CD4-positive, alpha-beta memory T cell (primary cell): ENCODE data around the gene QPCT. TPM values are rescaled to one million over a fixed set of nuclear protein-coding genes. Genes with fewer than 3 reads are reported as not detected.
A peak's percentile ranks its signal among the peaks of the same experiment; 100 is the strongest.

Source experiments
- CTCF ChIA-PET: fragments of 350-600 bp; sonication (Branson Sonifier 250); formaldehyde crosslinking; loops from one replicate; lab custom pipeline; 2021; ENCODE audit warnings: inconsistent platforms; ENCODE audit not compliant: partially characterized antibody; lab: Charles Lee
- POLR2A ChIA-PET: fragments of 350-600 bp; sonication (Branson Sonifier 250); formaldehyde crosslinking; loops from one replicate; lab custom pipeline; 2021; ENCODE audit not compliant: partially characterized antibody; lab: Charles Lee
- DNase-seq, 5 donors: peaks; one replicate each; pipeline versions ENCODE4 v3.0.0 to v3.0.0-alpha.2; 2020 to 2022; ENCODE audit warnings: mixed read lengths in 1 of 5
- H3K27ac ChIP-seq: one replicate; pipeline ENCODE4 v1.7.0; 2013; ENCODE audit warnings: low read depth, low read length
- H3K27me3 ChIP-seq: 2 replicates; pipeline ENCODE4 v1.7.0; 2013; ENCODE audit warnings: mild to moderate bottlenecking, low read length, moderate library complexity; ENCODE audit not compliant: insufficient read depth
- H3K36me3 ChIP-seq: 2 replicates; pipeline ENCODE4 v1.7.0; 2013; ENCODE audit warnings: mild to moderate bottlenecking, low read length, moderate library complexity; ENCODE audit not compliant: insufficient read depth
- H3K4me1 ChIP-seq: 2 replicates; pipeline ENCODE4 v1.7.0; 2013; ENCODE audit warnings: mild to moderate bottlenecking, low read length, moderate library complexity; ENCODE audit not compliant: insufficient read depth
- H3K4me3 ChIP-seq, 2 donors: one replicate each; pipeline ENCODE4 v1.7.0; 2013; ENCODE audit warnings: low read length in 2 of 2, mild to moderate bottlenecking in 1 of 2
- H3K9me3 ChIP-seq, 2 donors: one replicate each; pipeline ENCODE4 v1.7.0; 2013; ENCODE audit warnings: low read length in 2 of 2, control low read depth in 1 of 2; ENCODE audit not compliant: control insufficient read depth in 1 of 2
- H3K27ac Mint-ChIP-seq, 7 donors: one replicate each; pipeline ENCODE4 v1.8.0; 2020 to 2021; ENCODE audit warnings: mixed read lengths in 7 of 7, mild to moderate bottlenecking in 6 of 7, inconsistent platforms in 3 of 7, moderate library complexity in 3 of 7
- H3K27me3 Mint-ChIP-seq, 2 donors: one replicate each; pipeline ENCODE4 v1.8.0; 2020 to 2021; ENCODE audit warnings: mixed read lengths in 2 of 2
- H3K36me3 Mint-ChIP-seq, 2 donors: one replicate each; pipeline ENCODE4 v1.8.0; 2020 to 2021; ENCODE audit warnings: mixed read lengths in 2 of 2, inconsistent platforms in 1 of 2, mild to moderate bottlenecking in 1 of 2
- H3K4me1 Mint-ChIP-seq, 4 donors: one replicate each; pipeline ENCODE4 v1.8.0; 2020 to 2021; ENCODE audit warnings: mixed read lengths in 4 of 4, mild to moderate bottlenecking in 1 of 4
- H3K4me3 Mint-ChIP-seq, 8 donors: one replicate each; pipeline ENCODE4 v1.8.0; 2020 to 2021; ENCODE audit warnings: mixed read lengths in 8 of 8, mild to moderate bottlenecking in 7 of 8, moderate library complexity in 6 of 8, inconsistent platforms in 3 of 8
- H3K9me3 Mint-ChIP-seq, 8 donors: one replicate each; pipeline ENCODE4 v1.8.0; 2020 to 2021; ENCODE audit warnings: mixed read lengths in 8 of 8, mild to moderate bottlenecking in 5 of 8, inconsistent platforms in 3 of 8, moderate library complexity in 1 of 8
- intact Hi-C: fragments of 100-400 bp; cut with micrococcal nuclease; formaldehyde crosslinking; loops from one replicate; pipeline ENCODE4 v1.15.1; 2023
- polyA plus RNA-seq, 2 donors: library from polyadenylated mRNA; unstranded; fragments of 300-500 nt; fragmentation: Illumina TruSeq; gene quantifications; one replicate each; pipeline ENCODE4 v1.2.3, GENCODE V29; 2021
- total RNA-seq, 2 experiments: library from RNA; stranded (reverse); gene quantifications; one replicate each; pipeline ENCODE4 v1.2.3, GENCODE V29; 2021

QPCT gene
- total and polyA plus RNA-seq, 4 experiments from 2014 or later: 0.23 to 1.4 (median 1.3) TPM

DNA sequence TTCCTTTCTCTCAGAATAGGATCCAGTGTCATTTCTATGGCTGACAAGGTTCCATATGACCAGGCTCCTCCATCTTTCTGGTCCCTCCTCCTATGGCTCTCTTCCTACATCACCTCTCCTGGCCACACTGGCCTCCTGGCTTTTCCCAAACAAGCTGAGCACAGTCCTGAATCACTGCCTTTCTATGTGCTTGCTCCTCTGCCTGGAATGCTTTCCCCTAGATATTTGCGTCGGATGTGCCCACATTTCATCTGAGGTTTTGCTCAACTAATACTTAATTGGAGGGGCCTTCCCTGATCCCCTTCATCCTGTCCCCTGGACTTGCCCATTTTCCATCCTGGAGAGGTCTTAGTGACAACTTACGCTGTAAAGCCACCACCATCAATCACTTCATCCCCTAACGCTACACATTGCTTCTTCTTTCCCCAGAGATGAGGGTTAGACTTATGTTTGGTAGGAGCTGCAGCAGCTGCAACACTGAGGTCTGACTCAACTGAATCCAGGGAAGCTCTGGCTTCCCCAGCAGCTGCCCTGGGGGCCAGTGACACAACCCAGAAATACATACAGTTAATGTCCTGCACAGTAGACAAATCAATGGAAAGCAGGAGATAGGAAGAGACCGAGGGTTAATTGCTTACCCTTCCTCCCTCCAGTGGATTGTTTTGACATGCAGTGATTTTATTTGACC is 42.9 kb downstream of the QPCT start:
- H3K4me1 Mint-ChIP-seq: peaks cover 2 to 4% (median 3%) of the 10 kb centered on the region in 4 donors
- Histone ChIP-seq H3K4me3 (no peak overlapping the region), H3K27ac (no peak overlapping the region), H3K27me3 (no peaks in the 10 kb centered on the region), H3K9me3 (no peaks in the 10 kb centered on the region), H3K4me1 (peaks cover 29% of the 10 kb centered on the region), H3K36me3 (no peaks in the 10 kb centered on the region)
- no peaks in the 10 kb centered on the region for H3K36me3 Mint-ChIP-seq
- no peak overlapping the region for H3K27ac Mint-ChIP-seq
- POLR2A ChIA-PET: interaction anchor here (0.6 kb wide), 1 partner anchor 120 kb away, joined by 3 read pairs; no protein-coding TSS in a partner anchor
- no peak for DNase-seq
- CTCF ChIA-PET: interaction anchor here (1.2 to 4.2 kb wide), 3 partner anchors 9 to 489 kb away, joined by 4 to 24 read pairs (median 4); no protein-coding TSS in a partner anchor
- intact Hi-C loops: no loop called here
- H3K4me3 Mint-ChIP-seq: no peak overlapping the region
- H3K9me3 Mint-ChIP-seq: no peaks in the 10 kb centered on the region
- no peaks in the 10 kb centered on the region for H3K27me3 Mint-ChIP-seq

DNA sequence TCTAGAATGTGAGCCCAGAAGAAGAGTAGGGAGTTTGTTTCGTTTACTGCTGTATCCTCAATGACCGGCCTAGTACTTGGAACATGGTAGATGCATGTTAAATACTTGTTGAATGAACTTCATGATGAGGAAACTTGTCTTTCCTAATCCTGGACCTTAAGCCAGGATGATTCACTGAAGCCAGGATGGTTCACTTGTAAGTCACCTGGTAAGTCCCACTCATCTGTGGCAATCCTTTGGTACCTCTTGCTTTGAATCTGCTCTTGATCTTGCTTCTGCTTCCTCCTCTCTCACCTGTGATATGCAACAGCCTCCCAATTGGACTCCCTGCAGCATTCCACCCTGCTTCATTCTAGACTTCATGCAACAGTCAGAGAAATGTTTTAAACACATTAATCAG is 43.6 kb downstream of the QPCT start:
- H3K27me3 Mint-ChIP-seq: no peaks in the 10 kb centered on the region
- H3K36me3 ChIP-seq: no peaks in the 10 kb centered on the region
- H3K27ac Mint-ChIP-seq: no peak overlapping the region
- intact Hi-C loops: no loop called here
- no peak overlapping the region for H3K4me3 Mint-ChIP-seq
- no peaks in the 10 kb centered on the region for H3K27me3 ChIP-seq
- no peak overlapping the region for H3K27ac ChIP-seq
- H3K36me3 Mint-ChIP-seq: no peaks in the 10 kb centered on the region
- POLR2A ChIA-PET: no interaction called here
- H3K9me3 ChIP-seq: no peaks in the 10 kb centered on the region
- H3K4me1 Mint-ChIP-seq: peaks cover 2 to 7% (median 3%) of the 10 kb centered on the region in 4 donors
- H3K4me1 ChIP-seq: peaks cover 29% of the 10 kb centered on the region
- no peak overlapping the region for H3K4me3 ChIP-seq
- no peak for DNase-seq
- H3K9me3 Mint-ChIP-seq: no peaks in the 10 kb centered on the region
- CTCF ChIA-PET: interaction anchor here (1.2 to 4.2 kb wide), 2 partner anchors 8 to 488 kb away, joined by 4 to 24 read pairs; no protein-coding TSS in a partner anchor

DNA sequence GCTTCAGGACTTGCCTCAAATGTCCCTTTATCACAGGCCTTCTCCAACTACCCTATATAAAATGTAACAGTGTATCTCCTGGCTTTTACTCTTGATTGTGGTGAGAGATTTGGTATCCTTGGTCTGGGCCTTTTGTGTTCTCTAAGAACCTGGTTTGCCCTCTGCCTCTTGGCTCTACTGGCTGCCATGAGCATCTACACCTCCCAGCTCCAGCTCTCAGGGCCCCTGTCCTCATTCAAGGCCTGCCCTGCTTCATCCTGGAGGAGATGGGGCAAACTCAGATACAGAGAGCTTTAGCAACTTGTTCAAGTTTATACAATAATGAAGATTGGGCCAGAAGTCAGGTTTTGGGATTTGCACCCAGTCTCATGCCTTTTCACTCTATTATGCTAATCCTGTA is 45.0 kb downstream of the QPCT start:
- H3K27ac Mint-ChIP-seq: peak overlapping the region in 1 of 7 donors; percentile 62
- H3K27me3 Mint-ChIP-seq: no peaks in the 10 kb centered on the region
- no peak overlapping the region for H3K4me3 ChIP-seq
- peak overlapping the region; percentile 38 for H3K27ac ChIP-seq
- peak overlapping the region in 3 of 8 donors; percentile 57 to 76 (median 68) for H3K4me3 Mint-ChIP-seq
- intact Hi-C loops: no loop called here
- peaks cover 2 to 7% (median 3%) of the 10 kb centered on the region in 4 donors for H3K4me1 Mint-ChIP-seq
- ChIA-PET CTCF (interaction anchor here (0.8 to 3.5 kb wide), 6 partner anchors 9 to 489 kb away, joined by 3 to 35 read pairs (median 4); no protein-coding TSS in a partner anchor), POLR2A (interaction anchor here (0.8 to 2.6 kb wide), 8 partner anchors 10 to 447 kb away, joined by 3 to 12 read pairs (median 3); partner anchors contain the start of genes CEBPZ, NDUFAF7 and PRKD3)
- H3K9me3 ChIP-seq: no peaks in the 10 kb centered on the region
- H3K4me1 ChIP-seq: peaks cover 29% of the 10 kb centered on the region
- H3K9me3 Mint-ChIP-seq: no peaks in the 10 kb centered on the region
- H3K27me3 ChIP-seq: no peaks in the 10 kb centered on the region
- DNase-seq: no peak
- no peaks in the 10 kb centered on the region for H3K36me3 Mint-ChIP-seq
- no peaks in the 10 kb centered on the region for H3K36me3 ChIP-seq

DNA sequence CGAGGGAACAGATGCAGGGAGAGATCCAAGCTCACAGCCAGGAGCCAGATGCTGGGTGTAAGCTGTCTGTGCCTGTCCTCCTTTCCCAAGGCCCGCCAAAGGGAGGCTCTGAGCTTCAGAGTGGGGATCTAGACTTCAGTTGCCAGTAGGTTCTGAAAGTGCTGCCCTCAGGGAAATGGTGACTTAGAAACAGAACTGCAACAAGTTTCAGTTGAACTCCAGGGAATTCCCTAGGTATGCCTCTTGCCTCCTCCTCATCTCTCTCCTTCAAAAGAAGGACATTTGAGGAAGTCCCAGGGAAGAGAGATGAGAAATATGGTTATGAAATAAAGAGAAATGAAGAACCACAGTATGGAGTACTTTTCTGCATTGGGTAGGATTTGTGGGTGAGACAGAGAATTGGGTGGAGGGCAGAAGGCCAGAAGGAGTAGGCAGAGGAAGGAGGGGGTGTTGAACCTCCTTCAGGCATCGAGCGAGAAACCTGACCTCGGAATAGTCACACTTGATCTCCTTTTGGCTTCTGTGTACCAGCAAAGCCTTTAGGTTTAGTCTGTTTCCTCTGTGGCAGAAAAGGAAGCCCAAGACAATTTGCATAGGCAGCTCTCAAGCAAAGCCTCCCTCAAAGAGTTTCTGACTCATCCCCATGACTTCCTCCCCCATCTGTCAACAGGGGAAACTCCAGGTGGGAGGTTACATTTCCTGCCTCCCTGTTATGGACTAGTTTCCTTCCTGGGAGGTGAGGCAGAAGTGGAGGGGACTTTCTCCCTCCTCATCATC is 45.7 kb downstream of the QPCT start:
- Mint-ChIP-seq H3K27me3 (no peaks in the 10 kb centered on the region), H3K36me3 (no peaks in the 10 kb centered on the region), H3K4me1 (peaks cover 2 to 7% (median 3%) of the 10 kb centered on the region in 4 donors), H3K9me3 (no peaks in the 10 kb centered on the region), H3K4me3 (peak overlapping the region; percentile 28 to 78 (median 57)), H3K27ac (peak overlapping the region in 4 of 7 donors; percentile 62 to 94 (median 88))
- Histone ChIP-seq H3K36me3 (no peaks in the 10 kb centered on the region), H3K4me1 (peaks cover 29% of the 10 kb centered on the region), H3K4me3 (peak overlapping the region in 1 of 2 donors; percentile 4), H3K9me3 (no peaks in the 10 kb centered on the region), H3K27ac (peak overlapping the region; percentile 38), H3K27me3 (no peaks in the 10 kb centered on the region)
- ChIA-PET POLR2A (interaction anchor here (0.6 to 2.6 kb wide), 15 partner anchors 10 to 446 kb away, joined by 3 to 12 read pairs (median 3); partner anchors contain the start of genes CEBPZ, CEBPZOS, NDUFAF7 and PRKD3), CTCF (interaction anchor here (0.6 to 3.5 kb wide), 14 partner anchors 9 to 501 kb away, joined by 3 to 35 read pairs (median 5); no protein-coding TSS in a partner anchor)
- peak; percentile 61 to 90 (median 66) for DNase-seq
- intact Hi-C loops: loop anchor here (1.0 to 10.0 kb wide), 4 partner anchors 48 to 605 kb away; partner anchors contain the start of genes PRKD3 and QPCT

DNA sequence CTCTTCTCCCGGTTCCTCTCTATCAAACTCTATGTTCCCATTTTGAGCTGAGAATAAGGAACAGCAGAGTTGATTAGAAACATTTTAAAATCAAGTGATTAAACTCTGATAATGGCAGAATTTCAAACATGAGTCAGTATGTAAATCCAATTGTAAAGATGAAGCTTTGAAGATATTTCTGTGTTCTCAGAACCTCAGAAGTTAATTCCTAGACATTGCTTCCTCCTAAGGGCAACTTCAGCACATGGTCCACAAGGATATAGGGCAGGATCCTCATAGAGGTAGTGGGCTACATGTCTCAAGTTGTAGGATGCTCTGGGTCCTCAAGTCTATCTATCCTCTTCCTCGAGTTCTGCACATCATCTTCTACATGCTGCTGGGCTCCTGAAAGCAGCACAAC is 46.3 kb downstream of the QPCT start:
- Mint-ChIP-seq H3K4me3 (peak overlapping the region in 7 of 8 donors; percentile 33 to 78 (median 57)), H3K27ac (peak overlapping the region in 4 of 7 donors; percentile 62 to 94 (median 88)), H3K9me3 (no peaks in the 10 kb centered on the region), H3K4me1 (peaks cover 3 to 7% (median 4%) of the 10 kb centered on the region in 4 donors), H3K36me3 (no peaks in the 10 kb centered on the region), H3K27me3 (no peaks in the 10 kb centered on the region)
- CTCF ChIA-PET: interaction anchor here (0.6 to 3.5 kb wide), 12 partner anchors 8 to 500 kb away, joined by 3 to 35 read pairs (median 5); no protein-coding TSS in a partner anchor
- Histone ChIP-seq H3K9me3 (no peaks in the 10 kb centered on the region), H3K27me3 (no peaks in the 10 kb centered on the region), H3K27ac (peak overlapping the region; percentile 38), H3K4me1 (peaks cover 29% of the 10 kb centered on the region), H3K4me3 (no peak overlapping the region), H3K36me3 (no peaks in the 10 kb centered on the region)
- DNase-seq: no peak
- POLR2A ChIA-PET: interaction anchor here (0.6 to 2.6 kb wide), 10 partner anchors 9 to 442 kb away, joined by 3 to 12 read pairs (median 4); partner anchors contain the start of genes CEBPZ, CEBPZOS, NDUFAF7 and PRKD3
- intact Hi-C loops: loop anchor here (1.0 to 10.0 kb wide), 4 partner anchors 48 to 606 kb away; partner anchors contain the start of genes PRKD3 and QPCT

DNA sequence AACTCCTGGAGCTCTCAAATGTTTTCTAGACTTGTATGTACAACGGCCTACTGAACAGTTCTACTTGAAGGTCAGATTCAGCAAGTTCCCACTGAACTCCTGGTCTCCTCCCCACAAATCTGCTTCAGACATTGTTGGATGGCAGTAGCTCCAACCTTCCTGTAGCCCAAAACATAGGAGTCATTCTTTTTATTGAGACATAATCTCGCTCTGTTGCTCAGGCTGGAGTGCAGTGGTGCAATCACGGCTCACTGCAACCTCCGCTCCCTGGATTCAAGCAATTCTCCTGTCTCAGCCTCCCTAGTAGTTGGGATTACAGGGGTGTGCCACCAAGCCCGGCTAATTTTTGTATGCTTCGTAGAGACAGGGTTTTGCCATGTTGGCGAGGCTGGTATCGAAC is 47.3 kb downstream of the QPCT start:
- Histone ChIP-seq H3K4me3 (no peak overlapping the region), H3K27ac (no peak overlapping the region), H3K36me3 (no peaks in the 10 kb centered on the region), H3K4me1 (peaks cover 29% of the 10 kb centered on the region), H3K27me3 (no peaks in the 10 kb centered on the region), H3K9me3 (no peaks in the 10 kb centered on the region)
- CTCF ChIA-PET: interaction anchor here (0.8 to 3.5 kb wide), 8 partner anchors 8 to 500 kb away, joined by 3 to 35 read pairs (median 6); no protein-coding TSS in a partner anchor
- Mint-ChIP-seq H3K4me1 (peaks cover 3 to 7% (median 4%) of the 10 kb centered on the region in 4 donors), H3K4me3 (no peak overlapping the region), H3K36me3 (no peaks in the 10 kb centered on the region), H3K27ac (peak overlapping the region in 5 of 7 donors; percentile 65 to 90 (median 87)), H3K9me3 (no peaks in the 10 kb centered on the region), H3K27me3 (no peaks in the 10 kb centered on the region)
- POLR2A ChIA-PET: interaction anchor here (0.5 to 2.6 kb wide), 4 partner anchors 22 to 195 kb away, joined by 3 to 12 read pairs (median 5); partner anchors contain the start of genes CEBPZOS and PRKD3
- no peak for DNase-seq
- intact Hi-C loops: loop anchor here (5.0 to 10.0 kb wide), 3 partner anchors 49 to 607 kb away; partner anchors contain the start of gene QPCT
